HepG2 (cell line): ENCODE data around the gene VDAC1. TPM values are rescaled to one million over a fixed set of nuclear protein-coding genes. Genes with fewer than 3 reads are reported as not detected.
A peak's percentile ranks its signal among the peaks of the same experiment; 100 is the strongest.

Experiments used
- EED ChIP-seq: sonication (generic); formaldehyde crosslinking; IDR thresholded peaks from 2 replicates; pipeline ENCODE4 v1.5.0; 2020; ENCODE audit warnings: mild to moderate bottlenecking, missing genetic modification reagents
- FOXA3 ChIP-seq: IDR thresholded peaks from 2 replicates; pipeline ENCODE4 v1.6.1; 2016; ENCODE audit warnings: missing genetic modification reagents, missing compliant biosample characterization
- FOXM1 ChIP-seq: sonication (generic); formaldehyde crosslinking; IDR thresholded peaks from 2 replicates; pipeline ENCODE4 v1.5.0; 2020; ENCODE audit warnings: missing genetic modification reagents
- GTF2F1 ChIP-seq: fragments of 150-350 bp; IDR thresholded peaks from 2 replicates; pipeline ENCODE4 v1.6.1; 2014; ENCODE audit warnings: low read length
- HHEX ChIP-seq: IDR thresholded peaks from 2 replicates; pipeline ENCODE4 v1.6.1; 2016; ENCODE audit warnings: control low read depth
- HNRNPUL1 ChIP-seq: fragments of 200-400 bp; formaldehyde crosslinking; IDR thresholded peaks from 2 replicates; pipeline ENCODE4 v1.6.1; 2017; ENCODE audit warnings: low read depth, mild to moderate bottlenecking, low read length, moderate library complexity
- KAT2B ChIP-seq: fragments of 150-350 bp; IDR thresholded peaks from 2 replicates; pipeline ENCODE4 v1.6.1; 2014; ENCODE audit warnings: low read depth, low read length, borderline replicate concordance
- MYNN ChIP-seq: sonication (generic); formaldehyde crosslinking; IDR thresholded peaks from 2 replicates; pipeline ENCODE4 v1.4.0; 2020; ENCODE audit warnings: mild to moderate bottlenecking, low read depth, missing genetic modification reagents
- NCOA2 ChIP-seq: sonication (generic); formaldehyde crosslinking; IDR thresholded peaks from 2 replicates; pipeline ENCODE4 v1.8.0; 2022; ENCODE audit warnings: inconsistent platforms
- NR0B2 ChIP-seq: sonication (generic); formaldehyde crosslinking; IDR thresholded peaks from 2 replicates; pipeline ENCODE4 v1.4.0; 2020; ENCODE audit warnings: mild to moderate bottlenecking, missing genetic modification reagents
- POLR2G ChIP-seq: fragments of 200-400 bp; formaldehyde crosslinking; IDR thresholded peaks from 2 replicates; pipeline ENCODE4 v1.6.1; 2018; ENCODE audit warnings: mild to moderate bottlenecking, low read depth, low read length, moderate library complexity
- RARG ChIP-seq: sonication (generic); formaldehyde crosslinking; IDR thresholded peaks from 2 replicates; pipeline ENCODE4 v1.4.0; 2020; ENCODE audit warnings: low read depth, mild to moderate bottlenecking, missing genetic modification reagents
- RFX5 ChIP-seq: IDR thresholded peaks from 2 replicates; pipeline ENCODE4 v1.6.1; 2011; ENCODE audit warnings: low read depth, low read length, improper control_type of control experiment
- SKI ChIP-seq: fragments of 450-650 bp; IDR thresholded peaks from one replicate; pipeline ENCODE4 v1.6.1; 2018; ENCODE audit warnings: mild to moderate bottlenecking; ENCODE audit not compliant: partially characterized antibody
- SP140L ChIP-seq: sonication (generic); formaldehyde crosslinking; IDR thresholded peaks from 2 replicates; pipeline ENCODE4 v1.4.0; 2020; ENCODE audit warnings: missing genetic modification reagents, borderline replicate concordance
- SP2 ChIP-seq: sonication (generic); formaldehyde crosslinking; IDR thresholded peaks from 2 replicates; pipeline ENCODE4 v1.5.1; 2020; ENCODE audit warnings: mild to moderate bottlenecking, missing genetic modification reagents
- ZC3H13 ChIP-seq: sonication (generic); formaldehyde crosslinking; IDR thresholded peaks from 2 replicates; pipeline ENCODE4 v1.8.1; 2023; ENCODE audit warnings: mild to moderate bottlenecking, missing genetic modification reagents, moderate library complexity
- ZC3H4 ChIP-seq: sonication (generic); formaldehyde crosslinking; IDR thresholded peaks from 2 replicates; pipeline ENCODE4 v1.4.0; 2020; ENCODE audit warnings: missing genetic modification reagents, borderline replicate concordance
- ZMAT5 ChIP-seq: sonication (generic); formaldehyde crosslinking; IDR thresholded peaks from 2 replicates; pipeline ENCODE4 v1.5.0; 2020; ENCODE audit warnings: mild to moderate bottlenecking, low read depth, missing genetic modification reagents, borderline replicate concordance
- ZNF44 ChIP-seq: sonication (generic); formaldehyde crosslinking; IDR thresholded peaks from 2 replicates; pipeline ENCODE4 v1.5.1; 2020; ENCODE audit warnings: mild to moderate bottlenecking, missing genetic modification reagents
- ZNF660 ChIP-seq: sonication (generic); formaldehyde crosslinking; IDR thresholded peaks from 2 replicates; pipeline ENCODE4 v1.5.1; 2020; ENCODE audit warnings: mild to moderate bottlenecking, low read depth, missing genetic modification reagents, borderline replicate concordance
- ZNF75D ChIP-seq: sonication (generic); formaldehyde crosslinking; IDR thresholded peaks from 2 replicates; pipeline ENCODE4 v1.8.1; 2023; ENCODE audit warnings: missing genetic modification reagents, mild to moderate bottlenecking, borderline replicate concordance
- polyA plus RNA-seq, 8 experiments: library from polyadenylated mRNA; depleted of rRNA in 3 of 8; stranded (reverse) in 7 of 8; unstranded in 1 of 8; fragments of >200 nt; fragmentation: Illumina TruSeq in 4 of 8; extraction: Trizol in 4 of 8; gene quantifications; 2 replicates each; pipeline versions ENCODE4 v1.2.1 to v1.2.3, GENCODE V29; 2011 to 2016; ENCODE audit warnings: low read depth in 4 of 8, missing spikeins in 1 of 8, mixed read lengths in 1 of 8; ENCODE audit not compliant: insufficient read depth in 1 of 8
- total RNA-seq, 5 experiments: library from RNA; depleted of rRNA; stranded (reverse); fragments of >200 nt; fragmentation: Illumina TruSeq; extraction: Trizol; gene quantifications; 2 replicates each; pipeline ENCODE4 v1.2.3, GENCODE V29; 2016; ENCODE audit warnings: low read depth in 1 of 5
- TF ChIP-seq, protein P1 (sequence below): IDR thresholded peaks from 2 replicates; pipeline ENCODE4 v1.6.1; 2016
- TF ChIP-seq, protein P2 (sequence below): sonication (generic); formaldehyde crosslinking; IDR thresholded peaks from 2 replicates; pipeline ENCODE4 v1.4.0; 2020; ENCODE audit warnings: missing genetic modification reagents, borderline replicate concordance
- TF ChIP-seq, protein P3 (sequence below): sonication (generic); formaldehyde crosslinking; IDR thresholded peaks from 2 replicates; pipeline ENCODE4 v1.5.0; 2020; ENCODE audit warnings: mild to moderate bottlenecking, missing genetic modification reagents, moderate library complexity

Gene VDAC1
- total and polyA plus RNA-seq, 2 of the 13 experiments (the other 11 are each of a cell fraction or from before 2014, with no cell fraction given), result 112 to 380 TPM

DNA sequence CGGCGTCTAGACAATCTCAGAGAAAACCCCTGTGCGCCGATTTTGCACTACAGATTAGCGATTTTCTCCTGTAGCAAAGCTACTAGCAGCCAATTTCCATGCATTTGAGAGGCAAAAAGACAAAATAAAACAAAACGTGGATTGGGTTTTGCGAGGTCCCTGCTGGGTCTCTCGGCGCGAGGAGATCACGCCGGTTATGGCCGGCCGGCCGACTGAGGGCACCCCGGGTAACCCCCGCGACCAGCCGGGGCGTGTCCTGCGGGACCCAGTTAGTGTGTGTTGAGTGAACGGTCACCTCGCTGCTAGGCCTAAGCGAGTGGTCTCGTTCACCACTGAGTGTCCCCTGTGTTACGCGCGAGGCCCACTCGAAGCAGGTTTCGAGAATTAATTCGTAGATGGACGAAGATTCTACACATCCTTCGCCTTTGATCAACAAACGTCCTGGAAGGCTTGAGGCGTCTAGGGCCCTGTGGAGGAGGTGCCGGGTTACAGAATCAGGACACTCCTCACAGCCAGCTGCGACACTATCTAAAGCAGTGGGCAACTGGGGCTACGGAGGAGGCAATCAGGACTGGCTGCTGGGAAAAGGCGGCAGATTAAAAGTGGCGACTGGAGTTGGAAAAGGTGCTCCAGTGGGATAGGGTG lies 764 bp upstream of the VDAC1 start (continued):
- TF ChIP-seq FOXA3 (CRISPR knock-in tag), result no peak
- TF ChIP-seq ZC3H13 (CRISPR knock-in tag), result 0 out of 2 replicates have a peak, but pooled peaks have one; percentile 14
- no peak for TF ChIP-seq HHEX (CRISPR knock-in tag)
- TF ChIP-seq, protein P1, sequence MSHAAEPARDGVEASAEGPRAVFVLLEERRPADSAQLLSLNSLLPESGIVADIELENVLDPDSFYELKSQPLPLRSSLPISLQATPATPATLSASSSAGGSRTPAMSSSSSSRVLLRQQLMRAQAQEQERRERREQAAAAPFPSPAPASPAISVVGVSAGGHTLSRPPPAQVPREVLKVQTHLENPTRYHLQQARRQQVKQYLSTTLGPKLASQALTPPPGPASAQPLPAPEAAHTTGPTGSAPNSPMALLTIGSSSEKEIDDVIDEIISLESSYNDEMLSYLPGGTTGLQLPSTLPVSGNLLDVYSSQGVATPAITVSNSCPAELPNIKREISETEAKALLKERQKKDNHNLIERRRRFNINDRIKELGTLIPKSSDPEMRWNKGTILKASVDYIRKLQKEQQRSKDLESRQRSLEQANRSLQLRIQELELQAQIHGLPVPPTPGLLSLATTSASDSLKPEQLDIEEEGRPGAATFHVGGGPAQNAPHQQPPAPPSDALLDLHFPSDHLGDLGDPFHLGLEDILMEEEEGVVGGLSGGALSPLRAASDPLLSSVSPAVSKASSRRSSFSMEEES (CRISPR knock-in tag), result no peak
- no peak for TF ChIP-seq NR0B2
- no peak for TF ChIP-seq HNRNPUL1
- TF ChIP-seq, protein P2, sequence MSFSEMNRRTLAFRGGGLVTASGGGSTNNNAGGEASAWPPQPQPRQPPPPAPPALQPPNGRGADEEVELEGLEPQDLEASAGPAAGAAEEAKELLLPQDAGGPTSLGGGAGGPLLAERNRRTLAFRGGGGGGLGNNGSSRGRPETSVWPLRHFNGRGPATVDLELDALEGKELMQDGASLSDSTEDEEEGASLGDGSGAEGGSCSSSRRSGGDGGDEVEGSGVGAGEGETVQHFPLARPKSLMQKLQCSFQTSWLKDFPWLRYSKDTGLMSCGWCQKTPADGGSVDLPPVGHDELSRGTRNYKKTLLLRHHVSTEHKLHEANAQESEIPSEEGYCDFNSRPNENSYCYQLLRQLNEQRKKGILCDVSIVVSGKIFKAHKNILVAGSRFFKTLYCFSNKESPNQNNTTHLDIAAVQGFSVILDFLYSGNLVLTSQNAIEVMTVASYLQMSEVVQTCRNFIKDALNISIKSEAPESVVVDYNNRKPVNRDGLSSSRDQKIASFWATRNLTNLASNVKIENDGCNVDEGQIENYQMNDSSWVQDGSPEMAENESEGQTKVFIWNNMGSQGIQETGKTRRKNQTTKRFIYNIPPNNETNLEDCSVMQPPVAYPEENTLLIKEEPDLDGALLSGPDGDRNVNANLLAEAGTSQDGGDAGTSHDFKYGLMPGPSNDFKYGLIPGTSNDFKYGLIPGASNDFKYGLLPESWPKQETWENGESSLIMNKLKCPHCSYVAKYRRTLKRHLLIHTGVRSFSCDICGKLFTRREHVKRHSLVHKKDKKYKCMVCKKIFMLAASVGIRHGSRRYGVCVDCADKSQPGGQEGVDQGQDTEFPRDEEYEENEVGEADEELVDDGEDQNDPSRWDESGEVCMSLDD (CRISPR knock-in tag), result peak; percentile 55; the same call in 1 of the 2 replicates
- peak; percentile 45; the same call in 1 of the 2 replicates for TF ChIP-seq ZC3H4
- peak; percentile 90 for TF ChIP-seq SKI
- no peak for TF ChIP-seq RARG
- TF ChIP-seq POLR2G, result peak; percentile 50
- TF ChIP-seq MYNN (CRISPR knock-in tag), result no peak; the same call in 1 of the 2 replicates
- no peak for TF ChIP-seq SP2 (CRISPR knock-in tag)
- no peak; the same call in none of the 2 replicates for TF ChIP-seq ZNF44 (CRISPR knock-in tag)
- TF ChIP-seq ZMAT5 (CRISPR knock-in tag), result no peak
- no peak for TF ChIP-seq NCOA2 (CRISPR knock-in tag)
- no peak for TF ChIP-seq EED (CRISPR knock-in tag)
- no peak for TF ChIP-seq ZNF75D
- no peak; the same call in 1 of the 2 replicates for TF ChIP-seq SP140L (CRISPR knock-in tag)
- TF ChIP-seq RFX5, result no peak
- no peak for TF ChIP-seq FOXM1
- TF ChIP-seq, protein P3, sequence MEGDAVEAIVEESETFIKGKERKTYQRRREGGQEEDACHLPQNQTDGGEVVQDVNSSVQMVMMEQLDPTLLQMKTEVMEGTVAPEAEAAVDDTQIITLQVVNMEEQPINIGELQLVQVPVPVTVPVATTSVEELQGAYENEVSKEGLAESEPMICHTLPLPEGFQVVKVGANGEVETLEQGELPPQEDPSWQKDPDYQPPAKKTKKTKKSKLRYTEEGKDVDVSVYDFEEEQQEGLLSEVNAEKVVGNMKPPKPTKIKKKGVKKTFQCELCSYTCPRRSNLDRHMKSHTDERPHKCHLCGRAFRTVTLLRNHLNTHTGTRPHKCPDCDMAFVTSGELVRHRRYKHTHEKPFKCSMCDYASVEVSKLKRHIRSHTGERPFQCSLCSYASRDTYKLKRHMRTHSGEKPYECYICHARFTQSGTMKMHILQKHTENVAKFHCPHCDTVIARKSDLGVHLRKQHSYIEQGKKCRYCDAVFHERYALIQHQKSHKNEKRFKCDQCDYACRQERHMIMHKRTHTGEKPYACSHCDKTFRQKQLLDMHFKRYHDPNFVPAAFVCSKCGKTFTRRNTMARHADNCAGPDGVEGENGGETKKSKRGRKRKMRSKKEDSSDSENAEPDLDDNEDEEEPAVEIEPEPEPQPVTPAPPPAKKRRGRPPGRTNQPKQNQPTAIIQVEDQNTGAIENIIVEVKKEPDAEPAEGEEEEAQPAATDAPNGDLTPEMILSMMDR (CRISPR knock-in tag), result no peak; the same call in 1 of the 2 replicates
- no peak for TF ChIP-seq GTF2F1
- TF ChIP-seq KAT2B, result no peak
- no peak for TF ChIP-seq ZNF660 (CRISPR knock-in tag)
